GM18867 (cell line): ENCODE results near the gene PHLDA2.

Experiments used
- ATAC-seq: cut with Tn5 transposase; IDR thresholded peaks from one replicate; pipeline ENCODE4 v1.9.1; 2021; ENCODE audit warnings: mild to moderate bottlenecking, moderate library complexity; ENCODE audit not compliant: unreplicated experiment

The PHLDA2 gene

GRCh38 chr11:2928605-2929530, at the start of gene PHLDA2:
Gene PHLDA2, minus strand, starts transcription at chr11:2929420. Its CDS starts 56 bp downstream, at chr11:2929364.
- no peak for ATAC-seq

GRCh38 chr11:2977113-2977512, 47.9 kb upstream of the PHLDA2 start:
- no peak for ATAC-seq

DNA sequence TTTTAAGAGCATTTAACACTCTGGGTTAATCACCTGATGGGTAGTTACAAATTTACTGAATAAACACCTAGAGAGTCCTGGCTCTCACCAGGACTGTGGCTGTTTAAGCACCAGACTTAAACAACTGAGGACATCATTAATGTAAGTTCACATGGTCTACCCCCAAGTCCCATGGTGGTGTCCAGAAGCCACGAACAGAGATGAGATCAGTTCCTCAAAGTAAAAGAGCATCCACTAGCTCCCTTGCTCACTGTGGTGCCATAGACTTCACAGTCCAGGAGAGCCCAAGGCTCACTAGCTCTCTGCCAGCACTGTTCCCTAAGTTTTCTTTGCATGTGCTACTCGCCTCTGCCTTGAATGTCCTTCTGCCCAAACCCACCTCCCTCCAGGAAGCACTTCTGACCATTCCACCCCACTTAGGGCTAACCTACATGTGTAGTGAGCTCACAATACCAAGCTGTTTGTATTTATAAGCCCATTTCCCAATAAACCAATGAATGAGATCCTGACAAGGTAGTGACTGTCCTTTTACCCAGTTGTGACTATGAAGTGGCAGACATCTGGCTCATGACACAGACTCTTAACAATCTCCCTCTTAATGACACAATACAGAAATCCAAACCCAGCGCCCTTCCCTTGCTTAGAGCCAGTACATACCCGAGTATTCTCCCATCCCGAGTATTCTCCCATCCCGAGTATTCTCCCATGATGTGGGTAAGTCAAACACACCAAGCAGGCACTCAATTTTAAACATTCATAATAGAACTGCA, 47.3 kb upstream of the PHLDA2 start:
- ATAC-seq, result no peak

- ATAC-seq, result peak; percentile 48
These were observed 46.4 kb upstream of the PHLDA2 start for GRCh38 chr11:2975594-2975993.

DNA sequence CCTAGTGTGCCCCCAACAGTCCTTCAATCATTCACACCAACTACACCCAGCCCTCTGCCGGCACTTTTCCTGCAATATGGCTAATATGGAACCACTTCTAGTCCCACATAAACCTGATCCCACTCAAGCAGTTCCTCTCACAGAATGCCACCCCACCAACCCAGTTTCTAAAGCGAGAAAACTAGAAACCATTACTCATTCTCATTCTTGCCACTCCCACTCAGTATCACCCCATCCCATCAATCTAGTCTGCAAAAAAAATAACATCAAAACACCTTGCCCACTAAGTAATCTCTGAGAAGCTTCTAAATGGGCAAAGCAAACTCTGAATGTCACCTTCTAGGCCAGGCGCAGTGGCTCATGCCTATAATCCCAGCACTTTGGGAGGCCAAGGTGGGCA, 45.1 kb upstream of the PHLDA2 start:
- ATAC-seq, result no peak

DNA sequence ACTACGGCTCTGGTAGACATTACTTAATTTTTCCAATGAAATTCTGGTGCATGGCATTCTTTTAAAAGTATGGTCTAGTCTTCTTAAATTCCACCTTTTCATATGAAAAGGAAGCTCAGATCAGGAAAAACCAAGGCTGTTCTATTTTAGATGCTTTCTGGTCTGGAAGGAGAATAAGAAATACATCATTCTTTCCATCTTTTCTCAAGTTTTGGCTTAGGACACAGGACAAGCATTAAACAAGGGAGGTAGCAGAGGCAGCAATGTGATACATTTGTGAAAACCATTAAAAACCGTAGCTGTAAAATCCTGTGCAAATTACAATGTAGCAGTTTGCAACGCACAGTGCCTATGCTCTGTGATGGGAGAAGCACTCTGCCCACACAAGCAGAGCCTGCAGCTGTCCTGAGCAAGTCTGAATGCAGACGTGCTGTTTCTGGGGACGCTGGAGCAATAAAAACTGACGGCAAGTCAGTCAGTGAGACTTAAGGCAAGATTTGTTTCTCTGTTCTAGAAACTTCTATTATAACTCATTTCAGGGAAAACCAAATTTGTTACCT, 39.2 kb upstream of the PHLDA2 start:
- no peak for ATAC-seq

DNA sequence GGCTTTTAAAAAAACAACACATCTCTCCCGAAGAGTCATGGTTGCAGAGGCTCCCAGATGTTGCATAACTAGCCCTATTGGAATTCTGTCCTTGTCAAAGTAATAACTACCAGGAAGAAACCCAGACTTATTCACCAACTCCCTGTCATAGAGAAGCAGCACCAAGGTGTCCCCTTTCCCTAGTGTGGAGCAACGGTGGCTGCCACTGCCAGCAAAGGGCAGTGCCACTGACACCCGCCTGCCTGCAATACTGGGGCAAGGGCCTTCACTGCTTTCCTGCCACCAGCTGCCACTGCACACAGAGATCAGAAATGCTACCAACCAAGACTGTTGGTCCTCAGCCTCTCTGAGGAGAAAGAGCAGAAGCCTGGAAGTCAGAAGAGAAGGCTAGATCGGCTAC, 35.6 kb upstream of the PHLDA2 start:
- no peak for ATAC-seq

DNA sequence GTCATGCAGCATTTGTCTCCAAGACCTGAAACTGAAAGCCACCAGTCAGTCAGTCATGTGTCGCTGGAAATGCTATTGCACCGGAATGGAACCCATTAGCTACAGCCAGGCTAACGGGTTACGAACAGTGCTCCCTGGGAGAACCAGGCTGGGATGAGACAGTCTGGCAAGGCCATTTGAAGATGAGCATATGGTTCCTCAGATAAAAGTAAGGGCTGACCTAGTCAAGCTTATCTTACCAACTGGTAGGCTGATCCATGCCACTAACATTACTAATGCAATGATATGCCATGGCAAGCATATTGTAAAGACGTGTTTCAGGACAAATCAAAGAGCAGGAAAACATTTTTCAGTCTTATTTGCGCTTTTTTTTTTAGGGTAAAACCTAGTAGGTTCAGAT, 34.5 kb upstream of the PHLDA2 start:
- ATAC-seq, result no peak

- no peak for ATAC-seq
These were observed 34.0 kb upstream of the PHLDA2 start for GRCh38 chr11:2963112-2963754.

DNA sequence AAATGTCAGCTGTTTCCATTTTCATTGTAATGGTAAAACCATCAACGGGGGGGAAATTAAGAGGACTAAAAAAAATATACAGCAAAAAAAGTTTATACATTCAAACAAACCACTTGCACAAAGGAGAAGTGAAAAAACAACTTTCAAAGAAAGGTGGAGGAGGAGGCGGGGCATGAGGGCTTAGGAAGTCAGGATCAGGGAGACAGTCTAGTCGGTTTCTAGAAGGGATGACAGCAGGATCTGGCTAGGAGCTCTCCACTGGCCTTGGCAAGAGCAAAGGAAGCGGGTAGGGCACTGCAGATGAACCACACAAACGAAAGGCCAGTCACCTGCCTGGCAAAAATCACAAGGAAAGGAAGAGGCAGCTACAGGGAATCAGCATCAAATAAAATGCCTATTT, 31.9 kb upstream of the PHLDA2 start:
- ATAC-seq, result no peak

DNA sequence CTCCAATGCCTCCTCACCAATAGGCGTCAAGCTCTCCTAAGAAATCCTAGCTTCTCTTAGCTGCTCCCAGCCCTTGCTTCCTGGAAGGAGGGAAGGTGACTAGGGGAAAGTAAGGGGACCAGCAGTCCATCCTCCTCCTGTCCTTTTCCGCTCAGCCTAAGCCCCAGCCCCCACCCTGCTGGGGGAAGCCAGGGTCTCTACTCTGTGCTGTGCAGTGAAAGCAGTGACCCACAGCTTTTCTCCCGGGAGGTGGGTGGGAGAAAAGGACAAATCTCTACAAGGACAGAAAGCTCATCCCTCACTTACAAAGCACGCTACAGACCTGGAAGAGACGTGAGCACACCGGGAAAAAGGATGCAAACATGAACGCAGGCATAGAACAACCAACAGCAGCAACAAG, 30.9 kb upstream of the PHLDA2 start:
- ATAC-seq, result no peak

DNA sequence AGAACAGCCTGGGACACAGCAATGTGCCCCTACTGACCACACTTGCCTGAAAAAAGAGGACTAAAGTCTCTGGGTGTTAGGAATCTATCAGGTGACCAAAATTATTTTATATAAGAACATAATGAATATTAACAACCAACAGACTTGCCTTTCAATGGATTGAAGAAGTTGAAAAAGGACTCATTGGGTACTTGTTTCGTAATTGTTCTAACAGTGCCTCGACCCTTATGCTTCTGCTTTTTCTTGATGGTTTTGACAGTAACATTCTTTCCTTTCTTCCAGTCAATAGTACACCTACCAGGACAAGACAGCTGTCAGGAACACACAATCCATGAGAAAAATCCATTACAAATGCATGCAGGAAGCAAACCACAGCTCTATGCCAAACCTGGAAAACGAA, 29.0 kb upstream of the PHLDA2 start:
- no peak for ATAC-seq

DNA sequence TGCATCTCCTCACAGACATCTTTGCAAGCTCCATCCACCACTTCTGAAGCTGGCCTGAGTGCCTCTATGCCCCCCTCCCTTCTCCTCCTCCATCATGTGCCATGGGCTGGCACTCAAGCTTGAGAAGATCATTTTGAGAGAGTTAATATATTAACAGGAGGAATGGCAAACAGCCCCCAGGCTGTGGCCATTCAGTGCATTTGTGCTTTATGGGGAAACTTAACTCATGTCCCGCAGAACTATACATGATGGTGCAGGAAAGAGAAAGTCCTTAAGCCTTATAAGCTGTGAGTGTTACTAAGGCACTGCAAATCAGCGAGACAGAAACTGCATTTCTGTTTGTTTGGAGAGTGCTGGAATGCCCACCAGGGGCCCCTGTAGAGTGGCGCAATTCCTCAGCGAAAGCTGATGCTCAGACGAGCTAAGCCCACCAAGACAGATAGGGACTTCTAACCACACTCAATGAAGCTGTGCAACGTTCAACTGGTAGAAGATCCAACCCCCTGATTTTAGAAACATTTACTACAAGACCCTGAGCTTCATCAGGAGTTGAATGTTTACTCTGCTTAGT, 26.8 kb upstream of the PHLDA2 start:
- no peak for ATAC-seq

DNA sequence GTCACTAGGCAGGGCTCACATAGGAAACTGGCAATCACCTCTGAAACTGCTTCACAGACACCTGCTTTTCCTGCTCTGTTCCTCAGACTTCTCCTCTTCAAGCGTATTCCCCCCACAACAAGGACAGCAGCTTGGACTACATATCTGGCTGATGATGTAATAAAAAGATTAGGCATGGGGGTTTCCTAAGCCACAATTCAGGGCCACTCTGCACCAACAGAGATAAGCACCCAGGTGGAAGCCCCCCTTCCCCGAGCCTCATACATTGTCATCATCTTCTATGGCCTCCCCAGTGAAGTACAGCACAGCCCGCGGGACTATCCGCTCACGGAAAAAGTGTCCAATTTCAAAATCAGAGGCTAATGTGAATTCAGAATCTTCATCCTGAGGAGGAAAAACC, 25.0 kb upstream of the PHLDA2 start:
- ATAC-seq, result no peak

GRCh38 chr11:2952290-2952689, 23.1 kb upstream of the PHLDA2 start:
- no peak for ATAC-seq

- ATAC-seq, result no peak
These were observed 22.3 kb upstream of the PHLDA2 start for GRCh38 chr11:2951231-2952110.

DNA sequence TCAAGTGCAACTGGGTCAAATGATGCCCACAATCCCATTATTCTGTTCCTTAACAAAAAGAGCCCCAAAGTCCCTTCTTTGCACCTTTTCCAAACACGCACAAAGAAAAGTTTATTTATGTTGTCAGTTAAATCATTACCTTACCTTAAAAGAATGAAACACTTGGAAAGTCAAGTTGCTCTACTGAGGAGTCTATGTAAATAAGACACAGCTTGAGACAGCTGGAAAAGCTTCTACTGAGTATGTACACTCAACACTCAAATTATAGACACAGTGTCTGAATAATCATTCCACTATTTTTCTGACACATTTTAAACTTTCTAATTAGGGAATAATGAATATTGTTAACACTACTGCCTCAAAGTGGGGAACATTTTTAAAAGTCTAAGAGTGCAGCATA, 21.6 kb upstream of the PHLDA2 start:
- no peak for ATAC-seq

DNA sequence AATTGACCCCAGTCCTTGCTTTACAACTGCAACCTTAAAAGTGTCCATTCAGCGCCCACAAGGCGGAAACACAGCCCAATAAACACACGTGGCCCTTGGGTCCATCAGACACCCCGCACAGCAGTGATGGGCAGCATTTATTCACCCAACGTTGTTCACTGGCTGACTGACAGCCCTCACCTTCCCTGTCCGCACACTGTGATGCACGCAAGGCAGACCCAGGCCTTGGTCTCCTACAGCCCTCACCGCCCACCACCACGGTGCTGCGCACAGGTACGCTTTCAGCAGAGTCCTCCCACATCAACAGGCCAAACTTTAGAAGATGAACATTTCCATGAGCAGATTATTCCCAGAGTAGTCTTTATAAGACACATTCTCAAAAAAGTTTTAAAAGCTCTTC, 20.7 kb upstream of the PHLDA2 start:
- no peak for ATAC-seq

GRCh38 chr11:2947744-2948143, 18.5 kb upstream of the PHLDA2 start:
- ATAC-seq, result no peak

- no peak for ATAC-seq
These were observed 16.6 kb upstream of the PHLDA2 start for GRCh38 chr11:2945757-2946287.
